ENCODE measurements around the gene BANK1. TPM values are rescaled to one million over a fixed set of nuclear protein-coding genes. Genes with fewer than 3 reads are reported as not detected.

The BANK1 gene
- total and polyA plus RNA-seq, 8 donors, result 0.31 to 24.3 (median 2.1) TPM; not detected in 1

GRCh38 chr4:101968364-101968763 lies 177.8 kb downstream of the BANK1 start:
- Histone ChIP-seq H3K4me3 (no peak overlapping the region), H3K9me3 (no peaks in the 10 kb centered on the region), H3K4me1 (no peaks in the 10 kb centered on the region), H3K27ac (no peak overlapping the region), H3K36me3 (no peaks in the 10 kb centered on the region), H3K27me3 (no peaks in the 10 kb centered on the region)
- intact Hi-C loops (cut with DNase I; ENCODE audit: low total_unique reads), result no loop called here
- WGBS, 5 donors, result 51 to 68% (median 60%) methylated on average over 2 of the region's 2 CpGs
- TF ChIP-seq EP300 (IDR thresholded peaks at IDR 0.05) (no peak), POLR2AphosphoS5 (IDR thresholded peaks at IDR 0.05) (no peak), POLR2A (IDR thresholded peaks at IDR 0.05) (no peak), CTCF (IDR thresholded peaks at IDR 0.05) (no peak)
- DNase-seq, result no peak

- H3K4me3 ChIP-seq, result no peak overlapping the region
- DNase-seq, result no peak
- WGBS, 5 donors, result 79 to 90% (median 82%) methylated on average over 6 of the region's 6 CpGs
- no peaks in the 10 kb centered on the region for H3K4me1 ChIP-seq
- H3K27me3 ChIP-seq, result no peaks in the 10 kb centered on the region
- TF ChIP-seq EP300 (IDR thresholded peaks at IDR 0.05) (no peak), CTCF (IDR thresholded peaks at IDR 0.05) (no peak)
- no peaks in the 10 kb centered on the region for H3K36me3 ChIP-seq
- intact Hi-C loops (cut with DNase I; ENCODE audit: low total_unique reads), result no loop called here
- no peaks in the 10 kb centered on the region for H3K9me3 ChIP-seq
- no peak overlapping the region for H3K27ac ChIP-seq
These were observed 179.4 kb downstream of the BANK1 start for GRCh38 chr4:101969965-101970364.

GRCh38 chr4:101970547-101971155 lies 180.1 kb downstream of the BANK1 start:
- H3K4me1 ChIP-seq, result no peaks in the 10 kb centered on the region
- peak in 1 of 2 donors; percentile 10 for DNase-seq
- no peak overlapping the region for H3K4me3 ChIP-seq
- TF ChIP-seq POLR2A (IDR thresholded peaks at IDR 0.05) (no peak), POLR2AphosphoS5 (IDR thresholded peaks at IDR 0.05) (no peak), EP300 (IDR thresholded peaks at IDR 0.05) (no peak), CTCF (IDR thresholded peaks at IDR 0.05) (no peak)
- 53 to 68% (median 66%) methylated on average over 6 of the region's 6 CpGs for WGBS, 5 donors
- no peaks in the 10 kb centered on the region for H3K9me3 ChIP-seq
- no peaks in the 10 kb centered on the region for H3K27me3 ChIP-seq
- no peaks in the 10 kb centered on the region for H3K36me3 ChIP-seq
- intact Hi-C loops (cut with DNase I; ENCODE audit: low total_unique reads), result no loop called here
- H3K27ac ChIP-seq, result no peak overlapping the region

- H3K27me3 ChIP-seq, result no peaks in the 10 kb centered on the region
- no peak overlapping the region for H3K27ac ChIP-seq
- H3K9me3 ChIP-seq, result no peaks in the 10 kb centered on the region
- no peak for DNase-seq
- H3K4me3 ChIP-seq, result no peak overlapping the region
- no peaks in the 10 kb centered on the region for H3K36me3 ChIP-seq
- TF ChIP-seq EP300 (IDR thresholded peaks at IDR 0.05) (no peak), POLR2AphosphoS5 (IDR thresholded peaks at IDR 0.05) (no peak), POLR2A (IDR thresholded peaks at IDR 0.05) (no peak), CTCF (IDR thresholded peaks at IDR 0.05) (no peak)
- 41 to 70% (median 57%) methylated on average over 2 of the region's 2 CpGs for WGBS, 5 donors
- no peaks in the 10 kb centered on the region for H3K4me1 ChIP-seq
- intact Hi-C loops (cut with DNase I; ENCODE audit: low total_unique reads), result no loop called here
These were observed 182.3 kb downstream of the BANK1 start for GRCh38 chr4:101972791-101973190.

Measured in stomach (tissue), 9 donors.